Activated CD4-positive, CD25-positive, alpha-beta regulatory T cell (primary cell): ENCODE results near the gene SMYD3.

Source experiments
- DNase-seq, 4 experiments: peaks; one replicate each; lab custom pipeline; 2025; lab: John Stamatoyannopoulos, UW

SMYD3 gene

DNA sequence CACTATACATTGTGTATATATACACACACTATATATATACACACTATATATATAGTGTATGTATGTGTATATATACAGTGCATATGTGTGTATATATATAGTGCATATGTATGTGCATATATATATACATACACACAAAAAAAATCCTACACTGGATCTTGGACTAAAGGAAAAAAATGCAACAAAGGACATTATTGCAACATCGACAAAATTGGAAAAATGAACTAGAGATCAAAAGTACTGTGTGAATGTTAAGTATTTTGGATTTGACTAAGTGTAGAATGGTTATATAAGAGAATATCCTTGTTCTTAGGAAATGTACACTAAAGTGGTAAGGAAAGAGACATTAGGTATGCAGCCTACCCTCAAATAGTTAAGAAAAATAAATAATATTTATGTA, 36.5 kb downstream of the SMYD3 start:
- DNase-seq: no peak

GRCh38 chr1:246462986-246463385, 44.1 kb downstream of the SMYD3 start:
- no peak for DNase-seq

- DNase-seq: no peak
Measured at GRCh38 chr1:246460406-246460805, 46.7 kb downstream of the SMYD3 start.

- no peak for DNase-seq
Measured at GRCh38 chr1:246459221-246459620, 47.9 kb downstream of the SMYD3 start.

GRCh38 chr1:246455476-246455875, 51.6 kb downstream of the SMYD3 start:
- DNase-seq: no peak

DNA sequence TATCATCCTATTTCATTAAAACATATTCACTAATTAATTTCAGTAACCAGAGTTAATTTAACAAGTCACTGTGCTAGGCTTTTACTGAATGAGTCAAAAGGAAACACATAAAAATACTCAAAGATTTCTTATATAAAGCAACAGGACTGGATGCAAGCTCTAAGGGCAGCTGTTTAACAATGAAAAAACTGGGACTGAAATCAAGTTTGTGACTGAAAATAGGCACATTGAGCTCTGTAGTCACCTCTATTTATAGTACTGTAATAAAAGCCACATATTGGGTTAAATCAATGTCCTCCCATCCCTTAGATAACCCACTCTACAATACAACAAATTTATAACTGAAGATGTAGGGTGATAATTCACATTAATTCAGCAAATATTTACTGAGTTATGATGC, 52.4 kb downstream of the SMYD3 start:
- DNase-seq: no peak

- no peak for DNase-seq
Measured at GRCh38 chr1:246450611-246451251, 56.3 kb downstream of the SMYD3 start.

DNA sequence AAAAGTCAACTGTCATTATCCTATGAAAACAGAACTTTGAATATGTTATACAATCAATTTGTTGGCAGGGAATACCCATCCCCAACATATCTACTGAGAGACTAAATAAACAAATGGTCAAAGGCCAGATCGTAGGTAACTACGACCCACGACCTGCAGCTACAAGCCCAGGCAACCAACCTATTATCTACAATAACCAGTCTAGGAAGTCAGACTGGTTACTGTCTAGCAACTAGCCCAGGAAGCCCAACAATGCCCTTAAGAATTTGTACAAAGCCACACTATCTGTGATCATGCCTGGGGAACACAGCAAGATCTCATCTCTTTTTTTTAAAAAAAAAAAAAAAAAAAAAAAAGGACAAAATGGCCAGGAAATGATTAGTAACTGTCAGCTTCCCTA, 58.7 kb downstream of the SMYD3 start:
- DNase-seq: no peak

DNA sequence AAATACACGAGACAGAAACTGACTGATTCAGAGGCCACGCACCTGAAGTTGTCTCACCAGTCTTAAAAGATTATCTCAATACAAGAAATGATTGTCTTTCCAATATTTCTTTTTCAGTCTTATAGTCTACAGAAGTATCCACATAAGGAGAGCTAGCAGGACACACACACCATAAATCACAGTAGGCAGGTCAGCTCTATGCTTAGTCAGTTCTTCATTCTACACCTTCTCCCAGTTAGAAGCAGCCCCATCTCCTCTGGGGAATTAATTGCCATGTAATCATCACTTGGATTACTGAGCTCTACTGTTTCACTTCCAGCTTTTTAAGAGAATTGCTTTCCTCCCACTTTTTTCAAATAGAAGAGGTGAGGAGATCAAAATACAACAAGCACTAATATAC, 59.6 kb downstream of the SMYD3 start:
- no peak for DNase-seq

DNA sequence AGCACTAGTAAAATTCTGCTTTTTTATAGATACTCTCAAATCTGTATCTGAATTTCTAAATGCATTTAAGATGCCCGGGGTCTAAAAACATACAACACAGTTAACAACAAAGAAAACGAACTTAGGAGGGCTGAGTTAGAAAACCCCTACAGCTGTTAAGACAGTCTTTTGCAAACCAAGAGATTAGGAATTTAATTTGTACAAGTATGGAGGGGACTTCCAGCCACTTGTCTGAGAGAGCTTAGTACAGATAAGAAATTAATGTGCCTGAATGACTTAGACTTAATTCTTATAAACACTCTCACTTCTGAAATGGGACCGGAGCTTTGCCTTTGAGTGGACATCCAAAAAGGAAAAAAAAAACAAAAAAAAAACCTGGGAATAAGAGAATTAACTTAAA, 61.6 kb downstream of the SMYD3 start:
- DNase-seq: no peak

- DNase-seq: no peak
Measured at GRCh38 chr1:246444617-246445016, 62.5 kb downstream of the SMYD3 start.

DNA sequence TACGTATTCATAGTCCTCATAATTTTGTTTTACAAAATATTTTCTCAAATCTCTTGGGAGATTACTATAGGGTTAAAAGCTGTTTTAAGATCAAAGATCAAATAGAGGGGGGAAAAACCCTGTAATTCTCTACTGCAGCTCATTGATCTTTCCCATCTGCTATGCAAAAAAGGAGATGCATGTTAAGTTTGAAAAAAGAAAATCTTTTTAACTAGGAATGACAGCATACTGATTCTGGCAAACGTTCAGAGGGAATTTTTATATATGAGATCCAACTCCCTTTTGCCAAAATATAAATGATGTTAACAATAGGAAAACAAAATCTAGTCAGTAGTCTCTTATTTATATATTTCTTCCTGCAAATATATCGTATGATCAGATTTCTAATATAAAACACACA, 69.1 kb downstream of the SMYD3 start:
- no peak for DNase-seq

GRCh38 chr1:246435421-246436041, 71.5 kb downstream of the SMYD3 start:
- DNase-seq: no peak

- no peak for DNase-seq
Measured at GRCh38 chr1:246434335-246434734, 72.7 kb downstream of the SMYD3 start.

- no peak for DNase-seq
Measured at GRCh38 chr1:246428542-246429308, 78.4 kb downstream of the SMYD3 start.

DNA sequence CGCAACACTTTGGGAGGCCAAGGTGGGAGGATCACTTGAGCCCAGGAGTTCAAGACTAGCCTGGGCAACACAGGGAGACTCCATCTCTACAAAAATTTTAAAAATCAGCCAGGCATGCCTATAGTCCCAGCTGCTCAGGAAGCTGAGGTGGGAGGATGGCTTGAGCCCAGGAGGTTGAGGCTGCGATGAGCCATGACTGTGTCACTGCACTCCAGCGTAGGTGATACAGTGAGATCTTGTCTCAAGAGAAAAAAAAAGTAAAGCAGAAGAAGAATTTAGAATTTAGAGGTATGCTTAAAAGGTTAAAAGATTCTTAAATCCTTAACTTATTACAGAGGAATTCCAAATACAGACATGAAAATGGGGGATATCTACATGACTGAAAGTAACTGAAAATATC, 79.5 kb downstream of the SMYD3 start:
- no peak for DNase-seq

DNA sequence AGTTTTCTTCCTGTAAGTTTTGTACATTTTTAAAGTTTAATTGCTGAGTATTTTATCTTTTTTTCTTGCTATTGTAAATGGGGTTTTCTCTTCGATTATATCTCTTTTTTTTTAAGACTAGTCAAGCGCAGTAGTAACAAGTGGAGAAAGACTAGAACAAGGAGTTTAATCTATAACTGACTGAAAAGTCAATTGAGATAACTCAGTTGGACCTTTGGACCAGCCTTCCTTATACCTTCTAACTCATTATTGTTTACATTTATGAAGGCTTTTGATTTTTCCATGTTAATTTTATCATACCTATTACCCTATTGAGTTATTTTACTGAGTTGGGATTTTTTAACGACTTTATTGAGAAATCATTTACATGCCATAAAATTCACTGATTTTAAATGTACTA, 81.2 kb downstream of the SMYD3 start:
- no peak for DNase-seq

- no peak for DNase-seq
Measured at GRCh38 chr1:246425139-246425794, 81.8 kb downstream of the SMYD3 start.

DNA sequence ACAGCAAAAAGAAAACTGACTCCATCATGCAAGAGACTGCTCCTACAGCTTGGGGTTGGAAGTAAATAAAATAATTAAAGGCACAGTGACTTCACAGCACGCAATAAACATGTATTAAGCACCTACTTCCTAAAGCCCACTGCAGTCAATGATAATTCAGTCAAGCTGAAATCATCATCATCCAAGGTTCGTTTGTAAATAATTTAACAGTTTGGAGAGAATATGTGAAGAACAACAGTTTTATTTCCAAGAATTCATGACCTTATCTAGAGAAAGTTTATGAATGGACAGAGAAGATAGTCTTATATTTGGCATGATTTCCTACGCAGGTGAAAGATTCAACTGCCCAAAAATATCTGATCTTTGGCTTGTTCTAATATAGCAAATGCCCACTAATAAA, 86.8 kb downstream of the SMYD3 start:
- DNase-seq: no peak

GRCh38 chr1:246418565-246419312, 88.3 kb downstream of the SMYD3 start:
- no peak for DNase-seq

DNA sequence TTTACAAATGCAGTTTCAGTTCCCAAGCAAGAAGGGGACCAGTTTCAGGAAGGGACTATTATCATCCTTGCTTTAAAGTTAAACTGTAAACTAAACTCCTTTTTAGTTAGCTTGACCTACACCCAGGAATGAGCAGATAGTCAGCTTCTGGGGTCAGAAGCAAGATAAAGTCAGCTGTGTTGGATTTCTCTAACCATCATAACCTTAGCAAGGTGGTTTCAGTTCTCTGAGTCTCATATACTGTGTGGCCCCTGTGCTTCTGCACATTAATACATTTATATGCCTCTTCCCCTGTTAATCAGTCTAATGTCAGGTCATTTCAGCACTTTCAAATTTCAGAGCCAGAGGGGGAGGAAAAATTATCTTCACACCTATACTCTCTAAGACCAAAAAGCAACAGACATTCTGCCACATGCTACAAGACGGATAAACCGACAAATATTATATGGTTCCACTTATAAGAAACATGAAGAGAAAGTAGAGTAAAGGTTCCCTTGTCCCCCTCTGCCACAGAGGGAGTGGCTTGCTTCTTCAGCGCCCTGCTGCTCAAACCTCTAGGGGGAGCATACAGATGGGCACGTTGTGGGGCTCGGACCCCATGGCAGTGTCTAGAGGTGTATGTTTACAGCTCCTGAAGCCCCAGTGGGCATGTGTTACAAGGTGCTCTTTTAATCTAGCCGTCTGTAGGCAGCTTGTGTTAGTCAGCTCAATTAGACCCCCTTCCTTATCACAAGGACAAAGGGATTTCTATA, 89.1 kb downstream of the SMYD3 start:
- DNase-seq: no peak
